Tibial artery (tissue), 4 donors: ENCODE measurements around the gene SLC28A3.

Experiments used
- DNase-seq, 2 donors: peaks; one replicate each; pipeline ENCODE4 v3.0.0-alpha.2; 2019
- H3K27ac ChIP-seq, 2 donors: fragments of 200-600 bp; sonication (generic) in 1 of 2; 1 replicate in 1 of 2; 2 replicates in 1 of 2; pipeline ENCODE4 v1.5.1; 2018 to 2019; ENCODE audit warnings: mild to moderate bottlenecking in 1 of 2
- H3K27me3 ChIP-seq, 2 donors: fragments of 200-600 bp; sonication (generic) in 1 of 2; one replicate each; pipeline versions ENCODE4 v1.5.1 to v1.6.0; 2016 to 2019
- H3K36me3 ChIP-seq, 3 donors: fragments of 200-600 bp; sonication (generic) in 2 of 3; one replicate each; pipeline ENCODE4 v1.5.1; 2016 to 2019; ENCODE audit warnings: mild to moderate bottlenecking in 2 of 3
- H3K4me1 ChIP-seq, 4 donors: fragments of 200-600 bp; sonication (generic) in 2 of 4; 1 replicate in 3 of 4; 2 replicates in 1 of 4; pipeline ENCODE4 v1.5.1; 2016 to 2019
- H3K4me3 ChIP-seq, 2 donors: fragments of 200-600 bp; sonication (generic) in 1 of 2; 1 replicate in 1 of 2; 2 replicates in 1 of 2; pipeline ENCODE4 v1.5.1; 2018 to 2019; ENCODE audit warnings: mild to moderate bottlenecking in 2 of 2
- H3K9me3 ChIP-seq, 3 donors: fragments of 200-600 bp; sonication (generic) in 1 of 3; one replicate each; pipeline ENCODE4 v1.5.1; 2016 to 2019
- CTCF ChIP-seq, 2 experiments: fragments of 200-600 bp in 1 of 2; fragments of 450-650 bp in 1 of 2; IDR thresholded peaks; one replicate each; pipeline ENCODE4 v1.5.1; 2017 to 2019; ENCODE audit warnings: antibody characterized with exemption in 2 of 2, mild to moderate bottlenecking in 1 of 2, moderate library complexity in 1 of 2
- intact Hi-C: fragments of 100-400 bp; cut with DNase I; formaldehyde crosslinking; loops from one replicate; pipeline ENCODE4 v1.15.0; 2023; ENCODE audit warnings: low total_unique reads

The SLC28A3 gene

GRCh38 chr9:84383178-84383577, 42.6 kb upstream of the SLC28A3 start:
- intact Hi-C loops, result no loop called here
- Histone ChIP-seq H3K4me3 (no peak overlapping the region), H3K27ac (no peak overlapping the region), H3K36me3 (no peaks in the 10 kb centered on the region), H3K4me1 (no peaks in the 10 kb centered on the region), H3K9me3 (no peaks in the 10 kb centered on the region), H3K27me3 (no peaks in the 10 kb centered on the region)
- TF ChIP-seq CTCF (IDR thresholded peaks at IDR 0.05), result no peak
- no peak for DNase-seq

GRCh38 chr9:84382720-84383119, 42.2 kb upstream of the SLC28A3 start:
- H3K9me3 ChIP-seq, result no peaks in the 10 kb centered on the region
- H3K36me3 ChIP-seq, result no peaks in the 10 kb centered on the region
- no peak overlapping the region for H3K27ac ChIP-seq
- H3K4me3 ChIP-seq, result no peak overlapping the region
- no peaks in the 10 kb centered on the region for H3K27me3 ChIP-seq
- intact Hi-C loops, result no loop called here
- H3K4me1 ChIP-seq, result no peaks in the 10 kb centered on the region
- TF ChIP-seq CTCF (IDR thresholded peaks at IDR 0.05), result no peak
- no peak for DNase-seq

GRCh38 chr9:84381508-84381907, 41.0 kb upstream of the SLC28A3 start:
- Histone ChIP-seq H3K4me1 (no peaks in the 10 kb centered on the region), H3K27me3 (no peaks in the 10 kb centered on the region), H3K4me3 (no peak overlapping the region), H3K9me3 (no peaks in the 10 kb centered on the region), H3K36me3 (no peaks in the 10 kb centered on the region), H3K27ac (no peak overlapping the region)
- no peak for DNase-seq
- no peak for TF ChIP-seq CTCF (IDR thresholded peaks at IDR 0.05)
- intact Hi-C loops, result no loop called here

- no peak overlapping the region for H3K27ac ChIP-seq
- H3K9me3 ChIP-seq, result no peaks in the 10 kb centered on the region
- no peaks in the 10 kb centered on the region for H3K4me1 ChIP-seq
- intact Hi-C loops, result no loop called here
- H3K4me3 ChIP-seq, result no peak overlapping the region
- DNase-seq, result no peak
- TF ChIP-seq CTCF (IDR thresholded peaks at IDR 0.05), result no peak
- H3K36me3 ChIP-seq, result no peaks in the 10 kb centered on the region
- H3K27me3 ChIP-seq, result no peaks in the 10 kb centered on the region
Measured at GRCh38 chr9:84379740-84380139, 39.2 kb upstream of the SLC28A3 start.

GRCh38 chr9:84375954-84376353, 35.4 kb upstream of the SLC28A3 start:
- no peaks in the 10 kb centered on the region for H3K27me3 ChIP-seq
- no peak overlapping the region for H3K4me3 ChIP-seq
- no peaks in the 10 kb centered on the region for H3K36me3 ChIP-seq
- no peak overlapping the region for H3K27ac ChIP-seq
- no peak for TF ChIP-seq CTCF (IDR thresholded peaks at IDR 0.05)
- intact Hi-C loops, result no loop called here
- DNase-seq, result no peak
- peaks cover 0 to 4% (median 0%) of the 10 kb centered on the region in 4 donors for H3K4me1 ChIP-seq
- no peaks in the 10 kb centered on the region for H3K9me3 ChIP-seq

- Histone ChIP-seq H3K9me3 (no peaks in the 10 kb centered on the region), H3K27me3 (no peaks in the 10 kb centered on the region), H3K36me3 (no peaks in the 10 kb centered on the region), H3K27ac (no peak overlapping the region), H3K4me1 (peaks cover 0 to 4% (median 0%) of the 10 kb centered on the region in 4 donors), H3K4me3 (no peak overlapping the region)
- DNase-seq, result no peak
- intact Hi-C loops, result no loop called here
- no peak for TF ChIP-seq CTCF (IDR thresholded peaks at IDR 0.05)
Measured at GRCh38 chr9:84374516-84374915, 34.0 kb upstream of the SLC28A3 start.
